Activated B cell treated with CpG ODN at 0.5 μM for 24 hours (primary cell): ENCODE measurements around the gene TTLL6. TPM values are rescaled to one million over a fixed set of nuclear protein-coding genes. Genes with fewer than 3 reads are reported as not detected.

Source experiments
- ATAC-seq: fragments of 200-7000 bp; cut with Tn5 transposase; one replicate; pipeline ENCODE4 v1.10.0; 2021; ENCODE audit warnings: low read depth, mild to moderate bottlenecking, moderate library complexity
- CTCF ChIA-PET: fragments of 350-600 bp; sonication (Branson Sonifier 250); formaldehyde crosslinking; loops from one replicate; lab custom pipeline; 2021; ENCODE audit warnings: antibody characterized with exemption; lab: Charles Lee
- POLR2A ChIA-PET: fragments of 350-600 bp; sonication (Branson Sonifier 250); formaldehyde crosslinking; loops from one replicate; lab custom pipeline; 2021; ENCODE audit warnings: antibody characterized with exemption; lab: Charles Lee
- DNase-seq: peaks from one replicate; pipeline ENCODE4 v3.0.0; 2022
- H3K27ac Mint-ChIP-seq: one replicate; pipeline ENCODE4 v1.8.0; 2020; ENCODE audit warnings: mixed read lengths
- H3K27me3 Mint-ChIP-seq: one replicate; pipeline ENCODE4 v1.8.0; 2021; ENCODE audit warnings: mixed read lengths
- H3K36me3 Mint-ChIP-seq: one replicate; pipeline ENCODE4 v1.8.0; 2021; ENCODE audit warnings: low read depth, mixed read lengths
- H3K4me1 Mint-ChIP-seq: one replicate; pipeline ENCODE4 v1.8.0; 2021; ENCODE audit warnings: mixed read lengths
- H3K4me3 Mint-ChIP-seq: one replicate; pipeline ENCODE4 v1.8.0; 2020; ENCODE audit warnings: mild to moderate bottlenecking, mixed read lengths
- H3K9me3 Mint-ChIP-seq: one replicate; pipeline ENCODE4 v1.8.0; 2020; ENCODE audit warnings: mixed read lengths
- CTCF ChIP-seq: fragments of 200-600 bp; IDR thresholded peaks from one replicate; pipeline ENCODE4 v1.8.0; 2022; ENCODE audit warnings: antibody characterized with exemption, mild to moderate bottlenecking
- intact Hi-C: fragments of 100-400 bp; cut with micrococcal nuclease; formaldehyde crosslinking; loops from one replicate; pipeline ENCODE4 v1.15.1; 2024
- total RNA-seq: library from RNA; stranded (reverse); gene quantifications from 2 replicates; pipeline ENCODE4 v1.2.3, GENCODE V29; 2022

Gene TTLL6
- total RNA-seq, 1 donor from 2014 or later: not detected

- intact Hi-C loops: no loop called here
- POLR2A ChIA-PET: no interaction called here
Measured at GRCh38 chr17:48726916-48727286, 90.1 kb downstream of the TTLL6 start.

GRCh38 chr17:48726114-48726915, 90.7 kb downstream of the TTLL6 start:
- Mint-ChIP-seq H3K36me3 (no peaks in the 10 kb centered on the region), H3K27me3 (peaks cover 79% of the 10 kb centered on the region), H3K27ac (no peak overlapping the region), H3K9me3 (no peaks in the 10 kb centered on the region), H3K4me1 (peaks cover 37% of the 10 kb centered on the region), H3K4me3 (no peak overlapping the region)
- POLR2A ChIA-PET: no interaction called here
- DNase-seq (no peak), ATAC-seq (no peak)
- TF ChIP-seq CTCF: no peak
- intact Hi-C loops: no loop called here
- CTCF ChIA-PET: interaction anchor here (3.7 kb wide), 1 partner anchor 153 kb away, joined by 16 read pairs; no protein-coding TSS in a partner anchor

More at GRCh38 chr17:48726916-48727286, 90.1 kb downstream of the TTLL6 start:
- Mint-ChIP-seq H3K4me1 (peaks cover 37% of the 10 kb centered on the region), H3K36me3 (no peaks in the 10 kb centered on the region), H3K27ac (no peak overlapping the region), H3K4me3 (no peak overlapping the region), H3K9me3 (no peaks in the 10 kb centered on the region), H3K27me3 (peaks cover 83% of the 10 kb centered on the region)
- TF ChIP-seq CTCF: no peak
- ATAC-seq: no peak
- CTCF ChIA-PET: no interaction called here
- DNase-seq: no peak

GRCh38 chr17:48725288-48726064, 91.6 kb downstream of the TTLL6 start:
- peaks cover 37% of the 10 kb centered on the region for H3K4me1 Mint-ChIP-seq
- DNase-seq (no peak), ATAC-seq (no peak)
- ChIA-PET CTCF (interaction anchor here (0.6 to 3.7 kb wide), 6 partner anchors 13 to 154 kb away, joined by 3 to 16 read pairs (median 4); no protein-coding TSS in a partner anchor), POLR2A (no interaction called here)
- intact Hi-C loops: loop anchor here (2.0 kb wide), 2 partner anchors 21 to 65 kb away; no protein-coding TSS in a partner anchor
- H3K9me3 Mint-ChIP-seq: peaks cover 2% of the 10 kb centered on the region
- peaks cover 81% of the 10 kb centered on the region for H3K27me3 Mint-ChIP-seq
- H3K36me3 Mint-ChIP-seq: peaks cover 1% of the 10 kb centered on the region
- no peak overlapping the region for H3K27ac Mint-ChIP-seq
- H3K4me3 Mint-ChIP-seq: peak overlapping the region; percentile 28
- no peak for TF ChIP-seq CTCF

- Mint-ChIP-seq H3K27me3 (peaks cover 81% of the 10 kb centered on the region), H3K9me3 (peaks cover 5% of the 10 kb centered on the region), H3K4me1 (peaks cover 39% of the 10 kb centered on the region), H3K4me3 (peak overlapping the region; percentile 28), H3K36me3 (peaks cover 1% of the 10 kb centered on the region), H3K27ac (no peak overlapping the region)
- no peak for TF ChIP-seq CTCF
- intact Hi-C loops: loop anchor here (2.0 kb wide), 2 partner anchors 22 to 66 kb away; no protein-coding TSS in a partner anchor
- POLR2A ChIA-PET: interaction anchor here (0.6 kb wide), 1 partner anchor 354 kb away, joined by 3 read pairs; no protein-coding TSS in a partner anchor
- ATAC-seq (no peak), DNase-seq (peak; percentile 20)
- CTCF ChIA-PET: interaction anchor here (0.6 to 3.7 kb wide), 7 partner anchors 13 to 154 kb away, joined by 3 to 16 read pairs (median 3); no protein-coding TSS in a partner anchor
Measured at GRCh38 chr17:48725004-48725287, 92.1 kb downstream of the TTLL6 start.
